Right forelimb (tissue), 1 donor: ENCODE data around the gene ACOD1.

ENCODE experiments used
- DNase-seq: peaks from one replicate; pipeline ENCODE4 v3.0.0-alpha.2; 2018

Gene ACOD1

DNA sequence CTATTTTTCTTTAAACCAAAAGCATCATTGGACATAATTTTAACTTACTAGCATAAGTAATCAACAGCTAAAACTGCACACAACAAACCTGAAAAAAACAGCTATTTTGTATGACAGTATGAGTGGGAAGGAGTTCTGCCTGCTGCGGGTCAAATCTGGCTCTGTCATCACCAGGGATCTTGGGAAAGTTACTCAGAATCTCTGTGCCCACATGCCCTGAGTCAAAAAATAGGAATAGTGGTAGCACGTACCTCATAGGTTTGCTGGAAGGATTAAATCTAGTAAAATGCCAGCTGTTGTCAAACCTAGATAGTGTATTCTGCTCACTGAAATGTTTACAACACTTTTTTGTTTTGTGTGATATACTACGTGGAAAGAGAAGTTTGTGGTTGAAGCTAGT, 44.7 kb downstream of the ACOD1 start:
- no peak for DNase-seq

DNA sequence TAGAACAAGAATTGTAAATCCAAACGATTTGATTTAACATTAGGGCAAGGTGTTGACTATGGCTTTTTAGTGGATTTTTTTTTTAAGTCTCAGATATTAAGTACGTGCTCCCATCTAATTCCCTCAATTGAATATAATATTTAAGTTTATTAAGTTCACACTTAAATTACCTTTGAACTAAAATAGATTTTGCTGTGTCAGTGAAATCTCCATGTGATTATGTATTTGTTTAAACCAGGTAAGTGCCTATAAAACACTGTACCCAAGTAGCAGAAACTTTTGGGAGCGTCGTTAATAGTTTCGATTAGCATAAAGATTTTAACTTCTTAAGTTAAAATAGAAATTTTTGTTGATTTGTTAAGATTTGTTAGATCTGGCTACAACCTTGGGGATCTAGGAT, 45.2 kb downstream of the ACOD1 start:
- no peak for DNase-seq

DNA sequence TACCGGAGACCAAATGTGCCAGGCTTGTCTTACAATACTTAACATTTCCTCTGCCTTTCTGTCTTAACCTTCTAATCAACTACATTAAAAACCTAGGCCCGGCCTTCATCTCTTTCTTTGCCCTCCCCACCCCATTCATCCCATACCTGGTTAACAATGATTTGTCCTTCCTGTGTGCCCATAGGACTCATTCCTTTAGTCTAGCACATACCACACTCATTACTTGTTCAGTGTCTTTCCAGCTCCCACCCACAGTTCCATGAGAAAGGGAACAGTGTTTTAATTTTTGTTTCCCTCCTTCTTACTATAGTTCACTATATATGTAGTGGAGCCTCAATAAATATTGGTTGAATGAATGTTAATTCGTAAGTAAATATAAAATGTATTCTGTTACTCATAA, 46.0 kb downstream of the ACOD1 start:
- DNase-seq, result no peak

DNA sequence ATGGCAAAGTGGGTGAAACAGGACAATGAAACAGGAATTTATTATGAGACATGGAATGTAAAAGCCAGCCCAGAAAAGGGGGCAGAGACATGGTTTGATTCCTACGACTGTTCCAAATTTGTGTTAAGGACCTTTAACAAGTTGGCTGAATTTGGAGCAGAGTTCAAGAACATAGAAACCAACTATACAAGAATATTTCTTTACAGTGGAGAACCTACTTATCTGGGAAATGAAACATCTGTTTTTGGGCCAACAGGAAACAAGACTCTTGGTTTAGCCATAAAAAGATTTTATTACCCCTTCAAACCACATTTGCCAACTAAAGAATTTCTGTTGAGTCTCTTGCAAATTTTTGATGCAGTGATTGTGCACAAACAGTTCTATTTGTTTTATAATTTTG, 52.2 kb downstream of the ACOD1 start:
- no peak for DNase-seq

DNA sequence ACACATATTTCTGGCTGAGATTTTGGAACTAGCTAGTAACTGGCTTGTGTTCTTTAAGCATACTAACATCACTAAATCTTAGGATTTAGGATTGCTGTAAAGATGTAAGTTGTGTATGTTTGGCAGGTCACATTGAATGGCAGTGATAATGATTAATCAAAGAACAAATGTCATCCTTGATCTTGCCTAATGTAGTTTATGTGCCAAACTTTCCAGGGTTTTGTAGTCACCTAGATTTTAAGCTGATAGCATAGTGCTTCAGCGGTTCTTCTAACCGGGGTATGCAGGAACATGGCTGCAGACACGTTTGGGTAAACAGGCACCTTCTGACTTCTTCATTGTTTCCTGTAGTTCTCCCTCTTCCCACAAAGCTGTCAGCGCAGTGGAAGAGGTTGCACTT, 53.2 kb downstream of the ACOD1 start:
- DNase-seq, result no peak

DNA sequence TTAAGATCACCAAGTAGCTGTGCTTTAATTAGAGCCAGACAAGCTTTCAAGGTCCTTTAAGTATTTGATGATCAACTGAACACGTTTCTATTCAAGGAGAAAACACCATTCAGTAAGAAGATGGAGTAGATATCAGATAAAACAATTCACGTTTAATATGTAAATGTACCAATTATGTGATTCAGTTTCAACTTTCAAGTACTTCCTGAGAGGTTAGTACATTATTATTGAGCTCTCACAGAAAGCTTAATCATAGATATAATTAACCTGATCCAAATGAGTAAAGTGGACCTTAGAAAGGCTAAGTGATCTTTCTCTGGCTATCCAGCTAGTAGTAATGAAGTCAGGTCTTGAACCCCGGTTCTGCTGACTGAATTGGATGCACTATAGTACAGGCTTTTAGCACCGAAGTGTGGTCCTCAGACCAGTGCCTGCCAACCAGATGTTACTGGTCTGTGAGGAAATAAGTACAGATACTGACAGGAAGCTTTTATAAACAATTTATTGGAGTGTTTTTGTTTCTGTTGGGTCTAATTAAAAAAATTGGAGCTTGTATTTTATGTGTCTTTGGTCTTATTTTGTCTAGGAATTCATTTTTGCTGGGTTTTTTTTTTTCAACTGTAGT, 53.8 kb downstream of the ACOD1 start:
- DNase-seq, result no peak

DNA sequence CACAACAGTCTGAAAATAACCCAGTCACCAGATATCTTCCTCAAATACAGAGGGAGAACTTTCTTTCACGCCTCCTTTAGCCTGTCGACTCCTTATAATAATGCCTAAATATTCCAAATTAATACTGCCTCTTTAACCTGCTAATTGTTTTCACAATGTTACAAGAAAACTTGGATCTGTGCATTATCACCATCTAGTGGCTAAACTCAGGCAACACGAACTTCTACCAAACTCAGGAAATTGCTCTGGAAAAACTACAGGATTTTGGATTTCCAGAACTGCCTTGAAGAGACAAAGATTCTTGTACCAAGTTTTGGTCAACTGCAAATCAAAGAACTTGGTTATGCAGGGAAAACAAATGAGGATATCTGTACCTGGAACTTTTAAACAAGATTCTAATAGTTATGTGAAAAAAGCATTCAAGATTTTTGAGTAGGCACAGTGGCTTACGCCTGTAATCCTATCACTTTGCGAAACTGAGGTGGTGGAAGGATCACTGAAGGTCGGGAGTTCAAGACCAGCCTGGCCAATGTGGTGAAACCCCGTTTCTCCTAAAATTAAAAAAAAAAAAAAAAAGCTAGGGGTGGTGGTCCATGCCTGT, 54.4 kb downstream of the ACOD1 start:
- no peak for DNase-seq
